ENCODE data around the gene ZNF100.

ZNF100 gene

DNA sequence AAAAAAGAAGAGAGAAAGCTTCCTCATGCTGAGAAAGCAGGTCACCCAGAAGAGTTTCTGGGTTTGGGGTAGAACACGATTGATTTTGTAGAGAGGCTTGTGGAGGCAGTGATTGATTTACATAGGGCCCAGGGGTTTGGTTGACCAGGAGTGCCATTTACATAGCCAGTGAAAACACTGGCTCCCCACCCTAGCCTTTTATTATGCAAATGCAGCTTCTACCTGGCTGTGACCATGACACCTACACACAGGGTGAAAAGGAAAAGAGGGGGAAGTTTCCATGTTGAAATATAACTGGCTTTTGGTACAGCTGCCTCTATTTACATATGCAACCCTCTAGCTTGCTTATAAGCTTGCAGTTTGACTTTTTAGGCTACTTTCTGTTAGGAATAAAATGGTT, 62.0 kb downstream of the ZNF100 start:
- H3K27me3 Mint-ChIP-seq (ENCODE audit: low read depth, poor library complexity), result no peaks in the 10 kb centered on the region
- no peak overlapping the region for H3K27ac Mint-ChIP-seq
- no peaks in the 10 kb centered on the region for H3K4me1 Mint-ChIP-seq

DNA sequence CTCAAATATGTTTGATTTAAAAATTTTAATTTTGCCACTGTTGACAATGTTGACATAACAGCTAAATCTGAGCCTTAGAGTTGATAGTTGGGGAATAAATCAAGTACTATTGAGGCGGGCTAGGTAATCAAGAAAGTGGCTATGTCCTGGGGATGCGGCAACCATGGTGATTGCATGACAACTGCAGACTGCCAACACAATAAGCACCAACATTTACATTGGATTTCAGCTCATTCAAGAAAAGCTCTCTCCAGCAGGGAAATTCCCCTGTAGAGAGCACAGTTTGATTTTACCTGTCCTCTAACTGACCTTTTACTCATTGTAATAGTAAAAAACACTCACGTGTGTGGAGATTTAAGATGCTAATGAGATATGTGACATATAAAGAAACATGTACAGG, 63.1 kb downstream of the ZNF100 start:
- no peaks in the 10 kb centered on the region for H3K36me3 Mint-ChIP-seq (ENCODE audit: low read depth)
- no peaks in the 10 kb centered on the region for H3K27me3 Mint-ChIP-seq (ENCODE audit: low read depth, poor library complexity)
- TF ChIP-seq, protein P1, sequence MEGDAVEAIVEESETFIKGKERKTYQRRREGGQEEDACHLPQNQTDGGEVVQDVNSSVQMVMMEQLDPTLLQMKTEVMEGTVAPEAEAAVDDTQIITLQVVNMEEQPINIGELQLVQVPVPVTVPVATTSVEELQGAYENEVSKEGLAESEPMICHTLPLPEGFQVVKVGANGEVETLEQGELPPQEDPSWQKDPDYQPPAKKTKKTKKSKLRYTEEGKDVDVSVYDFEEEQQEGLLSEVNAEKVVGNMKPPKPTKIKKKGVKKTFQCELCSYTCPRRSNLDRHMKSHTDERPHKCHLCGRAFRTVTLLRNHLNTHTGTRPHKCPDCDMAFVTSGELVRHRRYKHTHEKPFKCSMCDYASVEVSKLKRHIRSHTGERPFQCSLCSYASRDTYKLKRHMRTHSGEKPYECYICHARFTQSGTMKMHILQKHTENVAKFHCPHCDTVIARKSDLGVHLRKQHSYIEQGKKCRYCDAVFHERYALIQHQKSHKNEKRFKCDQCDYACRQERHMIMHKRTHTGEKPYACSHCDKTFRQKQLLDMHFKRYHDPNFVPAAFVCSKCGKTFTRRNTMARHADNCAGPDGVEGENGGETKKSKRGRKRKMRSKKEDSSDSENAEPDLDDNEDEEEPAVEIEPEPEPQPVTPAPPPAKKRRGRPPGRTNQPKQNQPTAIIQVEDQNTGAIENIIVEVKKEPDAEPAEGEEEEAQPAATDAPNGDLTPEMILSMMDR (IDR thresholded peaks at IDR 0.05), result no peak

More for the DNA sequence above, 62.0 kb downstream of the ZNF100 start:
- Mint-ChIP-seq H3K9me3 (peaks cover 51% of the 10 kb centered on the region), H3K36me3 (ENCODE audit: low read depth) (no peaks in the 10 kb centered on the region), H3K4me3 (no peak overlapping the region)
- TF ChIP-seq, protein P1 (IDR thresholded peaks at IDR 0.05), result no peak
- DNase-seq, result no peak

DNA sequence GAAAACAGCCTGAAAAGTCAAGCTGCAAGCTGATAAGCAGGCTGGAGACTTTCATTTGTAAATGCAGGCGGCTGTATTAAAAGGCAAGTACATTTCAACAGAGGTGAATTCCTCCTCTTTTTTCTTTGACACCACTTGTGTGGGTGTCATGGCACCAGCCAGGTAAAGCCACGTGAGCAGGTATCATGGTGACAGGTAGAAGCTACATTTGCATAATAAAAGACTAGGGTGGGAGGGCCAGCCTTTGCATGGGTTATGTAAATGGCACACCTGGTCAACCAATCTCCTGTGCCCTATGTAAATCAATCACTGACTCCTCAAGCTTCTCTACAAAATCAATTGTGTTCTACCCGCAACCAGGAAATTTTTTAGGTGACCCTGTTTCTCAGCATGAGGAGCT, 68.2 kb downstream of the ZNF100 start:
- Mint-ChIP-seq H3K36me3 (ENCODE audit: low read depth) (no peaks in the 10 kb centered on the region), H3K9me3 (peaks cover 53% of the 10 kb centered on the region), H3K27me3 (ENCODE audit: low read depth, poor library complexity) (peaks cover 4% of the 10 kb centered on the region), H3K4me1 (no peaks in the 10 kb centered on the region), H3K27ac (no peak overlapping the region), H3K4me3 (no peak overlapping the region)
- TF ChIP-seq, protein P1 (IDR thresholded peaks at IDR 0.05), result no peak
- no peak for DNase-seq

More for the DNA sequence above, 63.1 kb downstream of the ZNF100 start:
- no peak overlapping the region for H3K27ac Mint-ChIP-seq
- no peaks in the 10 kb centered on the region for H3K4me1 Mint-ChIP-seq
- H3K4me3 Mint-ChIP-seq, result no peak overlapping the region
- H3K9me3 Mint-ChIP-seq, result peaks cover 50% of the 10 kb centered on the region
- DNase-seq, result no peak

DNA sequence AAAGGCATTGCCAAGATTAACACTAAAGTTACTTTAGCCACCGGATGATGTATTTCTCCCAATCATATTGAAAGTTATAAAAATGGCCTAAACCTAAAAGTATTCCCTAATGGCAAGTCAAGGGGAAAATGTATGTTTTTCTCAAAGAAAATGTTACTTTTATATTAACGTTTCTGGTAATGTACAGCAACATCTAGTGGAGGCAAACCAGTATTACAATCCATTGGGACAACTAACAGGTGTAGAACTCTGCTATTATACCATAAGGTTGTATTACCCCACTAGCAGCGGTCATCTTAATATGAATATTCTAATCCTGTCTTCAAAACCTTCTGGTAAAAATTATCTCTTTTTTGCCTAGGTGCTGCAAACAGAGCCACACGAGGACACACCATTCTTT, 69.2 kb downstream of the ZNF100 start:
- no peak for DNase-seq
- Mint-ChIP-seq H3K27ac (no peak overlapping the region), H3K36me3 (ENCODE audit: low read depth) (no peaks in the 10 kb centered on the region), H3K27me3 (ENCODE audit: low read depth, poor library complexity) (peaks cover 6% of the 10 kb centered on the region), H3K4me1 (no peaks in the 10 kb centered on the region), H3K9me3 (peaks cover 59% of the 10 kb centered on the region), H3K4me3 (no peak overlapping the region)
- TF ChIP-seq, protein P1 (IDR thresholded peaks at IDR 0.05), result peak; percentile 34

DNA sequence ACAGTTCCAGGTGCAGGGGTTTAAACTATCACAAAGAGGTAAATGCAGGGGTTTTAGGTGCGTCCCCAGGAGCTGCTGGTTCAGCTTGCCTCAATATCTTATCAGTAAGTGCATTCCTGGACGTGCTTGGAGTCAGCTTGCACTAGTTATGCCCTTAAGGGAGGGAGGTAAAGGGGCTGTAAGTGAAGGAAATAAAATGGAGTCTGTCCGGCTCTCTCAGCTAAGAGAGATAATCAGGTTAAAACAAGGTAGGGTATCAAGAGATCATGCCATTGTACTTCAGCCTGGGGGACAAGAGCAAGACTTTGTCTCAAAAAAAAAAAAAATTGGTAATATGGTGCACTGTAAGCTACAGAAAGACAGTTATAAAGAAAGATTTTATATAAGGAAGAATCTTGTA, 69.7 kb downstream of the ZNF100 start:
- Mint-ChIP-seq H3K27me3 (ENCODE audit: low read depth, poor library complexity) (peaks cover 6% of the 10 kb centered on the region), H3K4me3 (no peak overlapping the region), H3K36me3 (ENCODE audit: low read depth) (no peaks in the 10 kb centered on the region), H3K27ac (no peak overlapping the region), H3K4me1 (no peaks in the 10 kb centered on the region), H3K9me3 (peaks cover 64% of the 10 kb centered on the region)
- TF ChIP-seq, protein P1 (IDR thresholded peaks at IDR 0.05), result no peak
- no peak for DNase-seq

DNA sequence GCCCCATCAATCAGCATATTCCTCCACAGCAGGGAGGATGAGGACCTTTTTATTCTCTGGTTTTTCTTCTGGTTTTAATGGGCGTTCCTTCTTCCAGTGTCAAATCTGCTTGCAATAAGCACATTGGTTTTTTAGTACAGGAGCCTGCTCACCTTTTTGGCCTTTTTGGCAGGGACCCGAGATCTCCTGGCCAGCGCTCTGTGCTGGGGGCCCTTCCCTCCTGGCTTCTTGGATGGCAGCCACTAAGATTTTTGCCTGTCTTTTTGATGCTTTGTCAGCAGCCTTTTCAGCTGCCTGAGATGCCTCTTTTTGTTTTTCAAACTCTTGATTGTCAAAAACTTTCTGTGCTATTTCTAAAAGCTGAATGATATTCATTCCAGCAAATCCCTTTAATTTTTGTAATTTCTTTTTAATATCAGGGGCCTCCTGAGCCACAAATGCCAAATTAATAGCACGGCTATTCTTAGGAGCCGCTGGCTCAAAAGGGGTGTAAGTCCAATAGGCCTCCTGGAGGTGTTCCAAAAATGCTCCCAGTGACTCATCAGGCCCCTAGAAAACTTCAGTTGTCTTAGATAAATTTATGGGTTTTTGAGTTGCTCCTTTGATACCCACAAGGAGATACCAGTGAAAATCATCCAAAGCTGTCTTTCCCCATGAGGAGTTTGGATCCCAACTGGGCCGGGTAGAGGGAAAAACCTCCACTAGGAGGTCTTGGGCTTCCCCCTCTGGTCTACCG, 73.0 kb downstream of the ZNF100 start:
- peaks cover 6% of the 10 kb centered on the region for H3K27me3 Mint-ChIP-seq (ENCODE audit: low read depth, poor library complexity)

More for the DNA sequence above, 73.0 kb downstream of the ZNF100 start:
- peaks cover 78% of the 10 kb centered on the region for H3K9me3 Mint-ChIP-seq
- H3K36me3 Mint-ChIP-seq (ENCODE audit: low read depth), result no peaks in the 10 kb centered on the region
- no peak overlapping the region for H3K27ac Mint-ChIP-seq
- TF ChIP-seq, protein P1 (IDR thresholded peaks at IDR 0.05), result no peak
- H3K4me3 Mint-ChIP-seq, result no peak overlapping the region
- no peak for DNase-seq
- peaks cover 10% of the 10 kb centered on the region for H3K4me1 Mint-ChIP-seq
